OCI-LY3 (cell line): ENCODE results near the gene GALNT14.

Experiments used
- H2AFZ ChIP-seq: fragments of 200-600, 300-600 bp; shearing (Covaris generic); 2 replicates; pipeline ENCODE4 v1.6.0; 2014; ENCODE audit warnings: antibody characterized with exemption, low read depth, low read length
- H3K27ac ChIP-seq: fragments of 200-600, 300-600 bp; sonication (generic); 2 replicates; pipeline ENCODE4 v1.5.1; 2014; ENCODE audit warnings: mild to moderate bottlenecking, low read length, moderate library complexity, mixed read lengths
- H3K27me3 ChIP-seq: fragments of 200-600, 300-600 bp; sonication (generic); 2 replicates; pipeline ENCODE4 v1.6.1; 2014; ENCODE audit warnings: low read depth, low read length, mixed read lengths
- H3K36me3 ChIP-seq: fragments of 200-600, 300-600 bp; sonication (generic); replicated peaks from 2 replicates; pipeline ENCODE3; 2014; ENCODE audit warnings: low read depth, low read length, mixed read lengths
- H3K4me1 ChIP-seq: fragments of 300-600, 200-600 bp; sonication (generic); 2 replicates; pipeline ENCODE4 v1.6.1; 2014; ENCODE audit warnings: low read length, mixed read lengths
- H3K4me2 ChIP-seq: fragments of 200-600, 300-600 bp; sonication (generic); 2 replicates; pipeline ENCODE4 v1.6.1; 2014; ENCODE audit warnings: low read length, mixed read lengths
- H3K4me3 ChIP-seq: fragments of 300-600, 200-600 bp; sonication (generic); 2 replicates; pipeline ENCODE4 v1.5.1; 2014; ENCODE audit warnings: antibody characterized with exemption, mild to moderate bottlenecking, low read length, moderate library complexity
- H3K79me2 ChIP-seq: fragments of 300-600, 200-600 bp; shearing (Covaris generic); 2 replicates; pipeline ENCODE4 v1.6.1; 2014; ENCODE audit warnings: mild to moderate bottlenecking, low read length, mixed read lengths
- H3K9ac ChIP-seq: fragments of 300-600, 200-600 bp; shearing (Covaris generic); 2 replicates; pipeline ENCODE4 v1.6.0; 2014; ENCODE audit warnings: mild to moderate bottlenecking, low read length, moderate library complexity
- H3K9me3 ChIP-seq: fragments of 200-600, 300-600 bp; shearing (Covaris generic); 2 replicates; pipeline ENCODE4 v1.6.1; 2014; ENCODE audit warnings: low read length, mixed read lengths; ENCODE audit not compliant: insufficient read depth
- H4K20me1 ChIP-seq: fragments of 200-600, 300-600 bp; sonication (generic); 2 replicates; pipeline ENCODE4 v1.6.1; 2016; ENCODE audit warnings: low read length, mixed read lengths; ENCODE audit not compliant: insufficient read depth
- CTCF ChIP-seq: fragments of 200-600, 300-600 bp; sonication (generic); IDR thresholded peaks from 2 replicates; pipeline ENCODE4 v1.5.1; 2014; ENCODE audit warnings: antibody characterized with exemption, low read length, low read depth
- EZH2phosphoT487 ChIP-seq: fragments of 200-600 bp; shearing (Covaris generic); IDR thresholded peaks from 2 replicates; pipeline ENCODE4 v1.6.1; 2018; ENCODE audit warnings: antibody characterized with exemption, mixed run types, low read depth

The GALNT14 gene

GRCh38 chr2:30985493-30986230 is 152.6 kb downstream of the GALNT14 start:
- H3K9me3 ChIP-seq: no peaks in the 10 kb centered on the region
- H3K4me3 ChIP-seq: no peak overlapping the region
- no peak overlapping the region for H2AFZ ChIP-seq
- H3K27me3 ChIP-seq: no peaks in the 10 kb centered on the region
- H3K79me2 ChIP-seq: peaks cover 9% of the 10 kb centered on the region
- H3K27ac ChIP-seq: no peak overlapping the region
- no peak overlapping the region for H3K4me2 ChIP-seq
- TF ChIP-seq CTCF: no peak
- no peak for TF ChIP-seq EZH2phosphoT487
- peaks cover 41% of the 10 kb centered on the region for H3K36me3 ChIP-seq
- no peak overlapping the region for H3K9ac ChIP-seq
- peaks cover 19% of the 10 kb centered on the region for H3K4me1 ChIP-seq
- H4K20me1 ChIP-seq: no peaks in the 10 kb centered on the region

- H3K4me1 ChIP-seq: peaks cover 34% of the 10 kb centered on the region
- peaks cover 34% of the 10 kb centered on the region for H3K36me3 ChIP-seq
- H3K27ac ChIP-seq: no peak overlapping the region
- no peak overlapping the region for H3K4me3 ChIP-seq
- H3K79me2 ChIP-seq: peaks cover 21% of the 10 kb centered on the region
- H3K9ac ChIP-seq: no peak overlapping the region
- TF ChIP-seq EZH2phosphoT487 (no peak), CTCF (no peak)
- no peaks in the 10 kb centered on the region for H3K9me3 ChIP-seq
- H3K27me3 ChIP-seq: no peaks in the 10 kb centered on the region
- no peak overlapping the region for H2AFZ ChIP-seq
- no peak overlapping the region for H3K4me2 ChIP-seq
- no peaks in the 10 kb centered on the region for H4K20me1 ChIP-seq
Observed at GRCh38 chr2:30984148-30984547, 154.1 kb downstream of the GALNT14 start.

- no peak for TF ChIP-seq EZH2phosphoT487
- no peak for TF ChIP-seq CTCF
Observed at GRCh38 chr2:30981510-30981909, 156.7 kb downstream of the GALNT14 start.

GRCh38 chr2:30981096-30981495 is 157.1 kb downstream of the GALNT14 start:
- Histone ChIP-seq H3K4me3 (no peak overlapping the region), H3K36me3 (peaks cover 15% of the 10 kb centered on the region), H2AFZ (no peak overlapping the region), H3K27me3 (no peaks in the 10 kb centered on the region), H3K9ac (no peak overlapping the region), H3K79me2 (peaks cover 44% of the 10 kb centered on the region), H3K4me1 (peaks cover 59% of the 10 kb centered on the region), H3K4me2 (no peak overlapping the region), H3K27ac (peak overlapping the region; percentile 8; the same call in 1 of the 2 replicates), H4K20me1 (no peaks in the 10 kb centered on the region), H3K9me3 (no peaks in the 10 kb centered on the region)
- TF ChIP-seq CTCF (no peak), EZH2phosphoT487 (no peak)

More at GRCh38 chr2:30981510-30981909, 156.7 kb downstream of the GALNT14 start:
- Histone ChIP-seq H3K4me1 (peaks cover 59% of the 10 kb centered on the region), H2AFZ (no peak overlapping the region), H3K36me3 (peaks cover 20% of the 10 kb centered on the region), H3K9ac (no peak overlapping the region), H4K20me1 (no peaks in the 10 kb centered on the region), H3K27me3 (no peaks in the 10 kb centered on the region), H3K79me2 (peaks cover 44% of the 10 kb centered on the region), H3K9me3 (no peaks in the 10 kb centered on the region), H3K4me3 (no peak overlapping the region), H3K4me2 (no peak overlapping the region), H3K27ac (peak overlapping the region; percentile 29)
